ENCODE results near the gene REP15. TPM values are rescaled to one million over a fixed set of nuclear protein-coding genes. Genes with fewer than 3 reads are reported as not detected.

The REP15 gene
- total RNA-seq, 1 experiment from 2014 or later, result not detected

DNA sequence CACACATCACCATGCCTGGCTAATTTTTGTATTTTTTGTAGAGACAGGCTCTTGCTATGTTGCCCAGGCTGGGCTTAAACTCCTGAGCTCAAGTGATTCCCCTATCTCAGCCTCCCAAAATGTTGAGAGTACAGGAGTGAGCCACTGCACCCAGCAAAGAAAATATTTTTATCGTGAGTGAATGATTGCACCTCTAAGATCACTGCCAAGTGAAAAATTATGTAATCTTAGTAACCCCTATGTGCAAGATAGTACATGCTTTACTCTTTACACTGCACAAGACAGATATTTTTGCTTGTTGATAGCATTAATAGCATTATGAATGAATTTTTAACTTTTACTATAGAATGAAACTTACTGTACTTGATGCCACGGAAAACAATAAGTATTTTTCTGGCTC lies 11.0 kb downstream of the REP15 start:
- peaks cover 14% of the 10 kb centered on the region for H3K4me1 ChIP-seq (ENCODE audit: low read length)
- H3K27ac ChIP-seq (ENCODE audit: low read length), result no peak overlapping the region
- no peaks in the 10 kb centered on the region for H3K36me3 ChIP-seq (ENCODE audit: insufficient read depth, low read length)
- no peaks in the 10 kb centered on the region for H3K27me3 ChIP-seq (ENCODE audit: low read length)
- no peak overlapping the region for H3K9ac ChIP-seq (ENCODE audit: low read length)
- no peak overlapping the region for H2AFZ ChIP-seq (ENCODE audit: low read length)
- H3K4me3 ChIP-seq (ENCODE audit: low read length), result no peak overlapping the region
- H3K79me2 ChIP-seq (ENCODE audit: low read length), result peaks cover 16% of the 10 kb centered on the region
- DNase-seq, result no peak
- H3K9me3 ChIP-seq (ENCODE audit: low read length), result no peaks in the 10 kb centered on the region
- H3K9me2 ChIP-seq (replicated peaks; ENCODE audit: insufficient read depth, low read length), result no peaks in the 10 kb centered on the region
- no peak overlapping the region for H3K4me2 ChIP-seq (ENCODE audit: low read depth, low read length, poor library complexity, severe bottlenecking)
- H4K20me1 ChIP-seq (ENCODE audit: insufficient read depth, low read depth, low read length), result peaks cover 5% of the 10 kb centered on the region; the same call in 1 of the 2 replicates

DNA sequence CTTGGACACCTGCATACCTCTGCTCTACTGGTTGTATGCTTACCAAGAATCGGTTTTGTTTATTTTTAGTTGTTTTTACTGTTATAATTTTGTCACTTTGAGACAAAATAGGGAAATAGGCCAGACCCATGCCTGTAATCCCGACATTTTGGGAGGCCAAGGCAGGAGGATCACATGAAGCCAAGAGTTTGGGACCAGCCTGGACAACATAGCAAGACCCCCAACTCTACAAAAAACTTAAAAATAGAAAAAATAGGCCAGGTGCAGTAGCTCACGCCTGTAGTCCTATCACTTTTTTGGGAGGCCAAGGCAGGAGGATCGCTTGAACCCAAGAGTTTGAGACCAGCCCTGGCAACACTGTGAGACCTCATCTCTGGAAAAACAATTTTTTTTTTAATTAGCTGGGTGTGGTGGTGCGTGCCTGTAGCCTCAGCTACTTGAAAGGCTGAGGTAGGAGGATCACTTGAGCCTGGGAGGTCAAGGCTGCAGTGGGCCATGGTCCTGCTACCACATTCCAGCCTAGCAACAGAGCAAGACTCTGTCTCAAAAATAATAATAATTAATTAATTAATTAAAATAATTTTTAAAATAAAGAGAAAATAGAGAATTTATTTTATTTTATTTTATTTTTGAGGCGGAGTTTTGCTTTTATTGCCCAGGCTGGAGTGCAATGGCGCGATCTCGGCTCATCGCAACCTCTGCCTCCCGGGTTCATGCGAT lies 13.1 kb downstream of the REP15 start:
- Histone ChIP-seq H3K9me3 (ENCODE audit: low read length) (no peaks in the 10 kb centered on the region), H2AFZ (ENCODE audit: low read length) (no peak overlapping the region), H3K4me2 (ENCODE audit: low read depth, low read length, poor library complexity, severe bottlenecking) (peak overlapping the region; percentile 85)

DNA sequence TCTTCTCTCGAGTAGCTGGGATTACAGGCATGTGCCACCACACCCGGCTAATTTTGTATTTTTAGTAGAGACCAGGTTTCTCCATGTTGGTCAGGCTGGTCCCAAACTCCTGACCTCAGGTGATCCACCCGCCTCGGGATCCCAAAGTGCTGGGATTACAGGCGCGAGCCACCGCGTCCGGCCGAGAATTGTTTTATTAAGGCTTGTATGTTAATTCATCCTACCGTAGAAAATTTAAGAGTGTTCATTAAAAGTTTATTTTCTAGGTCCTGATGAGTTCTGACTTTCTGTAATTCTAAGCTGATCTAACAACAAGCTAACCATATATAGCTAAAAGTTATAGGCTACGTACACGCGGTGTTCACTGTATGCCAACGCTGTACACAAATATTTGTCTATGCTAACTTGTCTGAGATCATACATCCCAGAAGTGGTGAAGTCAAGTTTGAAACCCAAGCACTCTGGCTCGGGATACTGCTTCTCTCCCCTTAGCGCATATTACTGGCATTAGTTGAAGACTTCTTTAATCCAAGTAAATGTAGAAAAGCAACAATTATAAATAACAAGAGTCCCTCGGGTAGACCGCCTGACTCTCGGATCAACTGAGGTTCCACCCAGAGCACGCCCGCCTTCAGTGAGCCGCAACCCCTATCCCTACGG lies 13.8 kb downstream of the REP15 start:
- no peaks in the 10 kb centered on the region for H3K27me3 ChIP-seq (ENCODE audit: low read length)
- peak overlapping the region; percentile 97 for H2AFZ ChIP-seq (ENCODE audit: low read length)
- peaks cover 13% of the 10 kb centered on the region; the same call in 1 of the 2 replicates for H3K36me3 ChIP-seq (ENCODE audit: insufficient read depth, low read length)
- peaks cover 19% of the 10 kb centered on the region for H3K4me1 ChIP-seq (ENCODE audit: low read length)
- H3K9me3 ChIP-seq (ENCODE audit: low read length), result no peaks in the 10 kb centered on the region
- no peaks in the 10 kb centered on the region for H3K9me2 ChIP-seq (replicated peaks; ENCODE audit: insufficient read depth, low read length)
- DNase-seq, result no peak
- H3K4me3 ChIP-seq (ENCODE audit: low read length), result peak overlapping the region; percentile 98
- no peak overlapping the region for H3K27ac ChIP-seq (ENCODE audit: low read length)
- peaks cover 42% of the 10 kb centered on the region for H3K79me2 ChIP-seq (ENCODE audit: low read length)
- H3K4me2 ChIP-seq (ENCODE audit: low read depth, low read length, poor library complexity, severe bottlenecking), result peak overlapping the region; percentile 85
- H4K20me1 ChIP-seq (ENCODE audit: insufficient read depth, low read depth, low read length), result peaks cover 19% of the 10 kb centered on the region; the same call in 1 of the 2 replicates
- H3K9ac ChIP-seq (ENCODE audit: low read length), result peak overlapping the region; percentile 94

More for the DNA sequence above, 13.1 kb downstream of the REP15 start:
- peaks cover 19% of the 10 kb centered on the region; the same call in 1 of the 2 replicates for H4K20me1 ChIP-seq (ENCODE audit: insufficient read depth, low read depth, low read length)
- peaks cover 19% of the 10 kb centered on the region for H3K4me1 ChIP-seq (ENCODE audit: low read length)
- no peaks in the 10 kb centered on the region for H3K9me2 ChIP-seq (replicated peaks; ENCODE audit: insufficient read depth, low read length)
- peaks cover 37% of the 10 kb centered on the region for H3K79me2 ChIP-seq (ENCODE audit: low read length)
- H3K36me3 ChIP-seq (ENCODE audit: insufficient read depth, low read length), result peaks cover 9% of the 10 kb centered on the region; the same call in 1 of the 2 replicates
- no peak overlapping the region; the same call in 1 of the 2 replicates for H3K4me3 ChIP-seq (ENCODE audit: low read length)
- H3K27ac ChIP-seq (ENCODE audit: low read length), result no peak overlapping the region
- H3K27me3 ChIP-seq (ENCODE audit: low read length), result no peaks in the 10 kb centered on the region
- DNase-seq, result no peak
- no peak overlapping the region for H3K9ac ChIP-seq (ENCODE audit: low read length)

DNA sequence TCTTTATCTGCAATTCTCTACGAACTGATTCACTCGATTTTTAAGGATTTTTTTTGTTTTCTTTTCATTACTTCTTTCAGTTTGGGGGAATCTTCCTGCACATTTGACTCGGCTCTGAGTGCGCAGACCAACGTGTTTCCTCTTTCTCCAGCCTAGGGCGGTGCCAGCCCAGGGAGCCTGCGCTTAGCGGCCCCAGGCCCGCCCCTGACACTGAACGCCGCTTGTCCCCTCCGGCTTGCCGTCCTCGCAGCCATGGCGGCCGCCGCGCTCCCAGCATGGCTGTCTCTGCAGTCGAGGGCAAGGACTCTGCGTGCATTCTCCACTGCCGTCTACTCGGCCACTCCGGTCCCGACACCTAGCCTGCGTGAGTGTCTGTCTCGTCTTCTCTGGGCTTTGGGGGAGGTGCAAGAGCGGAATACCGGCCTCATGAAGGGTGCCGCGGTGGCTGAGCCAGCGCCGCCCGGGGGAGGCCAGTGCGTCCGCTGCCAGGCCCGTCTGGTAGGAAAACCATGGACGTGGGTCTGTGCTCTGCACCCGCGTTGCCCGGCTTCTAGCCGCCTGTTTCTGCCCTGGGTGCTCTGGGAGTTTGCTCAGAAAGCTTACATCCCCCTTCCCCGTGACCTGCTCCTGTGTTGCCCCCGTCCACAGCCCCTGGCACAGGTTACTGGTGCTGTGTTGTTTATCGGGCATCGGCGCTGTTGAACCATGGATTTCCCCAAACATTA lies 14.5 kb downstream of the REP15 start, which contains the start of gene MRPS35:
MRPS35 (plus strand) TSS at position 241 of the 725 bp plus-strand sequence; CDS start at position 253, 12 bp downstream.
- peaks cover 49% of the 10 kb centered on the region for H3K79me2 ChIP-seq (ENCODE audit: low read length)
- peak within 1 kb of the TSS; percentile 94 for H3K9ac ChIP-seq (ENCODE audit: low read length)
- DNase-seq, result peak; percentile 96
- H3K4me3 ChIP-seq (ENCODE audit: low read length), result peak within 1 kb of the TSS; percentile 98
- H2AFZ ChIP-seq (ENCODE audit: low read length), result peak within 1 kb of the TSS; percentile 97
- peak within 1 kb of the TSS; percentile 85 for H3K4me2 ChIP-seq (ENCODE audit: low read depth, low read length, poor library complexity, severe bottlenecking)
- H3K9me2 ChIP-seq (replicated peaks; ENCODE audit: insufficient read depth, low read length), result no peaks in the 10 kb centered on the region
- peaks cover 19% of the 10 kb centered on the region; the same call in 1 of the 2 replicates for H4K20me1 ChIP-seq (ENCODE audit: insufficient read depth, low read depth, low read length)
- H3K27me3 ChIP-seq (ENCODE audit: low read length), result no peaks in the 10 kb centered on the region
- H3K27ac ChIP-seq (ENCODE audit: low read length), result peak within 1 kb of the TSS; percentile 41; the same call in 1 of the 2 replicates
- no peaks in the 10 kb centered on the region for H3K9me3 ChIP-seq (ENCODE audit: low read length)
- peaks cover 19% of the 10 kb centered on the region for H3K4me1 ChIP-seq (ENCODE audit: low read length)
- H3K36me3 ChIP-seq (ENCODE audit: insufficient read depth, low read length), result peaks cover 13% of the 10 kb centered on the region; the same call in 1 of the 2 replicates

DNA sequence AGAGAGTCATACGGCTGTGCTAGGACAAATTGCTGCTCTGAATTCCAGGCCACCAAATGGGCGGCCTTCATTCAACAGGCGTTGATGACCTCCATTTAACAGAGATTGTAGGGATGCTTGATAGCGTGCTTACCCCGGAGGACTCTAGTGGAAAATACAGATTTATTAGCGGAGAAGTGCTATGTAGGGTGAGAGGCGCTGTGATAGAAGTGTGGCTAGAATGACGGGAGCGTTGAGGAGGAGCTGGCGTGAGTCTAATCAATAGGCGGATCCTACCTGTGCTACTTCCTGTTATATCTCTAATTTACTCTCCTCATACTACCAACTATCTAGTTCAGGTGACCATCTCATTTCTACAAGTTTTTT lies 15.1 kb downstream of the REP15 start:
- Histone ChIP-seq H3K4me1 (ENCODE audit: low read length) (peaks cover 19% of the 10 kb centered on the region), H3K4me3 (ENCODE audit: low read length) (peak overlapping the region; percentile 98), H4K20me1 (ENCODE audit: insufficient read depth, low read depth, low read length) (peaks cover 19% of the 10 kb centered on the region; the same call in 1 of the 2 replicates), H3K9me3 (ENCODE audit: low read length) (no peaks in the 10 kb centered on the region), H3K27me3 (ENCODE audit: low read length) (no peaks in the 10 kb centered on the region), H3K9me2 (replicated peaks; ENCODE audit: insufficient read depth, low read length) (no peaks in the 10 kb centered on the region), H3K4me2 (ENCODE audit: low read depth, low read length, poor library complexity, severe bottlenecking) (peak overlapping the region; percentile 85), H3K27ac (ENCODE audit: low read length) (peak overlapping the region; percentile 41; the same call in 1 of the 2 replicates), H3K79me2 (ENCODE audit: low read length) (peaks cover 51% of the 10 kb centered on the region), H2AFZ (ENCODE audit: low read length) (peak overlapping the region; percentile 97; the same call in 1 of the 2 replicates), H3K9ac (ENCODE audit: low read length) (peak overlapping the region; percentile 94), H3K36me3 (ENCODE audit: insufficient read depth, low read length) (peaks cover 13% of the 10 kb centered on the region; the same call in 1 of the 2 replicates)
- peak; percentile 77 for DNase-seq

DNA sequence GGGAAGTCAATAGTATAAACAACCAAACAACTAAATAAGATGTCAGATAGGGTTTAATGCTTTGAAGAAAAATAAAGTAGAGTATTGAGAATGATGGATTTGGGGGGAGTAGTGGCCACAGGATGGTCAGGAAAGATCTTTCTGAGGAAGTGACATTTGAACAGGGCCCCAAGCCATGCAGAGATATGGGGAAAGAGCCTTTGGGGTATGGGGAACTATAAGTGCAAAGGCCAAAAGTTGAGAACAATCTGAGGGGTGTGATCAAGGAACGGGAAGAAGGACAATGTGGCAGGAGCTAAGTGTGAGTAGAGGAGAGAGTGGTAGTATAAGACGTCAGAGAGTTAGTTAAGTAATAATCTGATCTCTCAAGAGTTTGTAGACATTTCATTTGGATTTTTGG lies 15.7 kb downstream of the REP15 start:
- H3K79me2 ChIP-seq (ENCODE audit: low read length), result peaks cover 51% of the 10 kb centered on the region
- H3K36me3 ChIP-seq (ENCODE audit: insufficient read depth, low read length), result peaks cover 13% of the 10 kb centered on the region; the same call in 1 of the 2 replicates
- peaks cover 19% of the 10 kb centered on the region for H3K4me1 ChIP-seq (ENCODE audit: low read length)
- peak overlapping the region; percentile 94 for H3K9ac ChIP-seq (ENCODE audit: low read length)
- H3K9me3 ChIP-seq (ENCODE audit: low read length), result no peaks in the 10 kb centered on the region
- DNase-seq, result no peak
- no peak overlapping the region for H2AFZ ChIP-seq (ENCODE audit: low read length)
- no peaks in the 10 kb centered on the region for H3K9me2 ChIP-seq (replicated peaks; ENCODE audit: insufficient read depth, low read length)
- H3K27me3 ChIP-seq (ENCODE audit: low read length), result no peaks in the 10 kb centered on the region
- peak overlapping the region; percentile 85 for H3K4me2 ChIP-seq (ENCODE audit: low read depth, low read length, poor library complexity, severe bottlenecking)
- H3K4me3 ChIP-seq (ENCODE audit: low read length), result peak overlapping the region; percentile 98
- H4K20me1 ChIP-seq (ENCODE audit: insufficient read depth, low read depth, low read length), result peaks cover 19% of the 10 kb centered on the region; the same call in 1 of the 2 replicates
- no peak overlapping the region for H3K27ac ChIP-seq (ENCODE audit: low read length)

DNA sequence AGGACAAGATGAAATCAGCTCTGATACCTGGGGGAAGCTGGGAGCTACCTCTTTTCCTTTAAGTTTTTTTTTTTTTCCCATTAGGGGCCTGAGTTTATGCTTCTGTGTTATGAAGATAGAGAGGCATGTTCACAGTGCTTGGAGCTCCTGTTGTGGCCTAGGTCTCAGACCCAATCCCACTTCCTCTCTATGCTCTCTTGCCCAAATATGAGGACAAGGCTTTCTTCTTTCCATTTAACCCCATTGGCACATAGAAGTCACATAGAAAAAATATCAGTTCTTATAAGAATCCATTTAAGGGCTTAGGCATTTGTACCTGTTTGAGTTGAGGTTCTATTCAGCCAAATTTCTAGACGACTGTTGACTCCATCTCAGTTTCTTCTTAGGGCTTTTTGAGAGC lies 27.0 kb downstream of the REP15 start:
- H3K9me3 ChIP-seq (ENCODE audit: low read length), result no peaks in the 10 kb centered on the region
- H3K4me2 ChIP-seq (ENCODE audit: low read depth, low read length, poor library complexity, severe bottlenecking), result no peak overlapping the region
- no peaks in the 10 kb centered on the region for H3K27me3 ChIP-seq (ENCODE audit: low read length)
- H3K9me2 ChIP-seq (replicated peaks; ENCODE audit: insufficient read depth, low read length), result no peaks in the 10 kb centered on the region
- H3K79me2 ChIP-seq (ENCODE audit: low read length), result peaks cover 62% of the 10 kb centered on the region
- H2AFZ ChIP-seq (ENCODE audit: low read length), result no peak overlapping the region
- no peaks in the 10 kb centered on the region for H4K20me1 ChIP-seq (ENCODE audit: insufficient read depth, low read depth, low read length)
- no peak overlapping the region for H3K9ac ChIP-seq (ENCODE audit: low read length)
- H3K27ac ChIP-seq (ENCODE audit: low read length), result no peak overlapping the region
- no peak for DNase-seq
- H3K4me3 ChIP-seq (ENCODE audit: low read length), result no peak overlapping the region
- H3K36me3 ChIP-seq (ENCODE audit: insufficient read depth, low read length), result peaks cover 39% of the 10 kb centered on the region; the same call in 1 of the 2 replicates
- H3K4me1 ChIP-seq (ENCODE audit: low read length), result no peaks in the 10 kb centered on the region
